ENCODE measurements around the gene SCAF8.

The SCAF8 gene

DNA sequence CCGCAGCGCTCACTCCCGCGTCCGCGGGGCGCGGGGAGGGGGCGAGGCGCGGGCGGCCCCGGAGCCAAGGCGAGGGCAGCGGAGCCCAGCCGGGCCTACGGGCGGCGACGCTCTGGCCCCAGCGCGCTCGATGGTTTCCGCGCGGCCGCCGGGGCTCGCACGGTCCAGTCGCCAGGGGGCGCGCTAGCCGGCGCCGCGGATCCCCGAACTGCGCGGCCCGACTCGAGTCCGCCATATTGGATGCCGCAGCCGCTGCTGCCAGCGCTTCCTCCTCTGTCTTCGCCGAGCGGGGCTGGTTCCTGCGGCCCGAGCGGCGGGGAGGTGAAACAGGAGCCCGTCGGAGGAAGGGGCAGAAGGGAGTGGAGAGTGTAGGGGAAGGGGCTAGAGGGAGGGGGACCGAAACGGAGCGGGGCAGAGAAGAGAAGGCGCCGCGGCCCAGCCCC is at the start of gene SCAF8:
Gene SCAF8, plus strand, starts transcription at position 234 of the 443 bp plus-strand sequence. CDS start 485 bp downstream, outside the sequence.
- peak; percentile 76 for ATAC-seq (ENCODE audit: low read depth)
- peaks cover 14% of the 10 kb centered on the region for H3K36me3 ChIP-seq (ENCODE audit: low read depth)
- H3K27me3 ChIP-seq (ENCODE audit: insufficient read depth, poor library complexity, severe bottlenecking), result no peaks in the 10 kb centered on the region
- H3K27ac ChIP-seq (ENCODE audit: poor library complexity, severe bottlenecking), result peak within 1 kb of the TSS; percentile 86
- peak; percentile 66 for DNase-seq (ENCODE audit: low spot score)
- peak; percentile 97 for TF ChIP-seq CTCF (IDR thresholded peaks at IDR 0.05; ENCODE audit: poor library complexity, severe bottlenecking)
- peaks cover 13% of the 10 kb centered on the region for H3K4me1 ChIP-seq (ENCODE audit: insufficient read depth, poor library complexity, severe bottlenecking)
- H3K9me3 ChIP-seq (ENCODE audit: severe bottlenecking), result no peaks in the 10 kb centered on the region
- peak within 1 kb of the TSS; percentile 85 for H3K4me3 ChIP-seq (ENCODE audit: severe bottlenecking)

DNA sequence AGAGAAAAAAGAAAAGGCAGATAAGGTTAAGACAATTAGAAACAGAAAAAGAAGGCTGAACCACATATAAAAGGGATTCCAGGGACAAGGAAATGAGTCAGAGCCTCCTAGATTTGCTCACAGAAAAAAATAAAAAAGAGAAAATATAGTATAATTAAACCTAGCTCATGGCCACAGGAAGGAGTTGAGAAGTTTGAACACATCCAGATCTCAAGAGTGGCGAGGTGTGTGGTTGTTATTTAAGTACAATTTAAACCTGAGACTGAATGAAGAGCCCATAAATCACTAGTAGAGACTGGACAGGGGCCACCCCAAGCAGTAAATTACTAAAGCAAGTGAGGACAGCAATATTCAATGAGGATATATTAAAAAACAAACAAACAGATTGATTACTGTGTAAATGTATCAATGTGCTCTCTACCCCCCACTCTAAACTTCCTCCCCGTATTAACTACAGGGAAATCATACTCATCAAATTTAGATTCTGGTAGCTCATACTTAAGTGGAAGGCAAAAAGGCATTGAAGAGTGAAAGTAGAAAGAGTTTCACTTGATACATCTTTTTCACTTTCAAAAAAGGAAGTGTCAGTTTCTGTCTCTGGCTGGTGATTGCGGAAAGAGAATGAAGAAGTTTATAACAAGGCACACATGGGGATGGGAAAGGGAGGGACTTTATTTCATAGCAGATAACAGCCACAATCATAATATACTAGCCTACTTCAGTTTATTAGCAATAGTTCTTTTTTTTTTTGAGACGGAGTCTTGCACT is 49.3 kb upstream of the SCAF8 start:
- DNase-seq (ENCODE audit: low spot score) (no peak), ATAC-seq (ENCODE audit: low read depth) (0 out of 3 replicates have a peak, but pooled peaks have one; percentile 45)
- Histone ChIP-seq H3K9me3 (ENCODE audit: severe bottlenecking) (no peaks in the 10 kb centered on the region), H3K27ac (ENCODE audit: poor library complexity, severe bottlenecking) (peak overlapping the region; percentile 14), H3K36me3 (ENCODE audit: low read depth) (no peaks in the 10 kb centered on the region), H3K4me1 (ENCODE audit: insufficient read depth, poor library complexity, severe bottlenecking) (peaks cover 10% of the 10 kb centered on the region), H3K4me3 (ENCODE audit: severe bottlenecking) (no peak overlapping the region), H3K27me3 (ENCODE audit: insufficient read depth, poor library complexity, severe bottlenecking) (no peaks in the 10 kb centered on the region)
- TF ChIP-seq CTCF (IDR thresholded peaks at IDR 0.05; ENCODE audit: poor library complexity, severe bottlenecking), result no peak

- no peak overlapping the region for H3K4me3 ChIP-seq (ENCODE audit: severe bottlenecking)
- H3K36me3 ChIP-seq (ENCODE audit: low read depth), result no peaks in the 10 kb centered on the region
- ATAC-seq (ENCODE audit: low read depth) (no peak), DNase-seq (ENCODE audit: low spot score) (no peak)
- H3K27me3 ChIP-seq (ENCODE audit: insufficient read depth, poor library complexity, severe bottlenecking), result no peaks in the 10 kb centered on the region
- peaks cover 10% of the 10 kb centered on the region for H3K4me1 ChIP-seq (ENCODE audit: insufficient read depth, poor library complexity, severe bottlenecking)
- TF ChIP-seq CTCF (IDR thresholded peaks at IDR 0.05; ENCODE audit: poor library complexity, severe bottlenecking), result no peak
- no peaks in the 10 kb centered on the region for H3K9me3 ChIP-seq (ENCODE audit: severe bottlenecking)
- no peak overlapping the region for H3K27ac ChIP-seq (ENCODE audit: poor library complexity, severe bottlenecking)
Observed at GRCh38 chr6:154686162-154686561, 47.1 kb upstream of the SCAF8 start.

DNA sequence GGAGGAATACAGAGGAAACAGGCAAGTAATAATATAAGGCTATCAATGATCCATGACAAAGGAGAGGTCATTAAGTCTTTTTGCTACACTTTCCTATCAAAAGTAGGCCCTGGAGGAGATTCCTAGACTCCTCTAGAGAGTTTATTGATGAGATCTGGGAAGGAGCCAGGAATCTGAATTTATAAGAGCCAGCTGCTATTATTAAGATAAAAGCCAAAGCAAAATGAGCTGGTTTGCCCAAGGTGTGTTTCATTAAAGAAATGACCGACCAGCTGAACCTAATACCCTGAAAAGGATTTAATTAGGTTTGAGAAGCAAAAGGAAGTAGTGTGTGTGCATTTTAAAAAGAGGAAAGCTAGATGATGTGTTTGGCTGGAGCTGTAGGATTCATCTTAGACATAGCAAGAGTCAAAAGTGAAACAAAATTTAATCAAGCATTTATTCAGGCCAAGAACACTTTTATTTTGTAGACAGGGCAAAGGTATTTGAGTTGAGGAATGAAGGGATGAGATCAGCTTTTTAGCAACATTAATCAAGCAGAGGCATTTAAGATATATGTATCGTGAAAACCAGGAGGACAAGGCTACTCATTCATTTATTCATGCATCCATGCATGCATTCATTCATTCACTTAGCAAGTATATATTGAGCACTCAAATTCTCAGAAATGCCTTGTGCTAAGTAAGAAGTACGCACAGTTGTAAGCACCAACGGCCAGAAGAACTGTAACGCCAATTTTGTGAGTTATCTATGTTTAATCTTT is 43.5 kb upstream of the SCAF8 start:
- Histone ChIP-seq H3K9me3 (ENCODE audit: severe bottlenecking) (no peaks in the 10 kb centered on the region), H3K4me1 (ENCODE audit: insufficient read depth, poor library complexity, severe bottlenecking) (no peaks in the 10 kb centered on the region), H3K27me3 (ENCODE audit: insufficient read depth, poor library complexity, severe bottlenecking) (no peaks in the 10 kb centered on the region), H3K36me3 (ENCODE audit: low read depth) (no peaks in the 10 kb centered on the region), H3K4me3 (ENCODE audit: severe bottlenecking) (no peak overlapping the region), H3K27ac (ENCODE audit: poor library complexity, severe bottlenecking) (no peak overlapping the region)
- no peak for TF ChIP-seq CTCF (IDR thresholded peaks at IDR 0.05; ENCODE audit: poor library complexity, severe bottlenecking)
- ATAC-seq (ENCODE audit: low read depth), result no peak
- DNase-seq (ENCODE audit: low spot score), result no peak

Data from RWPE2 (cell line).